ENCODE measurements around the gene C10orf71. TPM values are rescaled to one million over a fixed set of nuclear protein-coding genes. Genes with fewer than 3 reads are reported as not detected.

C10orf71 gene
- total RNA-seq, 2 experiments from 2014 or later, result not detected

GRCh38 chr10:49303711-49304110 is 4.7 kb downstream of the C10orf71 start:
- CTCF ChIA-PET, result no interaction called here
- no peak overlapping the region for H3K27ac Mint-ChIP-seq
- H3K36me3 Mint-ChIP-seq, result no peaks in the 10 kb centered on the region
- peaks cover 9% of the 10 kb centered on the region for H3K4me1 Mint-ChIP-seq
- ATAC-seq, result no peak
- no peaks in the 10 kb centered on the region for H3K9me3 Mint-ChIP-seq (ENCODE audit: low read depth)
- DNase-seq, result no peak
- peaks cover 30% of the 10 kb centered on the region for H3K27me3 Mint-ChIP-seq
- H3K4me3 Mint-ChIP-seq, result no peak overlapping the region

GRCh38 chr10:49304137-49304536 is 5.2 kb downstream of the C10orf71 start:
- Mint-ChIP-seq H3K27ac (no peak overlapping the region), H3K36me3 (no peaks in the 10 kb centered on the region), H3K4me3 (no peak overlapping the region), H3K9me3 (ENCODE audit: low read depth) (no peaks in the 10 kb centered on the region), H3K4me1 (peaks cover 13% of the 10 kb centered on the region), H3K27me3 (peaks cover 26% of the 10 kb centered on the region)
- DNase-seq (no peak), ATAC-seq (no peak)
- CTCF ChIA-PET, result no interaction called here

- H3K27me3 Mint-ChIP-seq, result peaks cover 28% of the 10 kb centered on the region
- no peak for ATAC-seq
- DNase-seq, result no peak
- CTCF ChIA-PET, result no interaction called here
- H3K9me3 Mint-ChIP-seq (ENCODE audit: low read depth), result peaks cover 2% of the 10 kb centered on the region
- no peak overlapping the region for H3K27ac Mint-ChIP-seq
- peaks cover 35% of the 10 kb centered on the region for H3K4me1 Mint-ChIP-seq
- no peak overlapping the region for H3K4me3 Mint-ChIP-seq
- peaks cover 1% of the 10 kb centered on the region for H3K36me3 Mint-ChIP-seq
Observed at GRCh38 chr10:49307921-49308320, 9.0 kb downstream of the C10orf71 start.

GRCh38 chr10:49308881-49309280 is 9.9 kb downstream of the C10orf71 start:
- Mint-ChIP-seq H3K27ac (no peak overlapping the region), H3K36me3 (peaks cover 1% of the 10 kb centered on the region), H3K4me1 (peaks cover 35% of the 10 kb centered on the region), H3K4me3 (no peak overlapping the region), H3K27me3 (peaks cover 32% of the 10 kb centered on the region), H3K9me3 (ENCODE audit: low read depth) (peaks cover 2% of the 10 kb centered on the region)
- DNase-seq (no peak), ATAC-seq (no peak)
- CTCF ChIA-PET, result no interaction called here

- peak; percentile 82 for DNase-seq
- H3K4me3 Mint-ChIP-seq, result peak overlapping the region; percentile 17
- peaks cover 35% of the 10 kb centered on the region for H3K4me1 Mint-ChIP-seq
Observed at GRCh38 chr10:49309691-49310411, 10.9 kb downstream of the C10orf71 start.

GRCh38 chr10:49310460-49310859 is 11.5 kb downstream of the C10orf71 start:
- CTCF ChIA-PET, result interaction anchor here (0.5 kb wide), 1 partner anchor 695 kb away, joined by 4 read pairs; no protein-coding TSS in a partner anchor
- H3K36me3 Mint-ChIP-seq, result peaks cover 1% of the 10 kb centered on the region
- peaks cover 2% of the 10 kb centered on the region for H3K9me3 Mint-ChIP-seq (ENCODE audit: low read depth)
- peaks cover 35% of the 10 kb centered on the region for H3K4me1 Mint-ChIP-seq
- H3K27me3 Mint-ChIP-seq, result peaks cover 27% of the 10 kb centered on the region
- peak overlapping the region; percentile 7 for H3K4me3 Mint-ChIP-seq
- DNase-seq, result peak; percentile 63
- peak overlapping the region; percentile 81 for H3K27ac Mint-ChIP-seq
- ATAC-seq, result peak; percentile 76

More at GRCh38 chr10:49309691-49310411, 10.9 kb downstream of the C10orf71 start:
- Mint-ChIP-seq H3K9me3 (ENCODE audit: low read depth) (peaks cover 2% of the 10 kb centered on the region), H3K27ac (peak overlapping the region; percentile 81), H3K27me3 (peaks cover 28% of the 10 kb centered on the region), H3K36me3 (peaks cover 1% of the 10 kb centered on the region)
- CTCF ChIA-PET, result no interaction called here
- peak; percentile 87 for ATAC-seq

- Mint-ChIP-seq H3K27ac (no peak overlapping the region), H3K4me3 (no peak overlapping the region), H3K27me3 (peaks cover 25% of the 10 kb centered on the region), H3K9me3 (ENCODE audit: low read depth) (peaks cover 2% of the 10 kb centered on the region), H3K4me1 (peaks cover 35% of the 10 kb centered on the region), H3K36me3 (peaks cover 1% of the 10 kb centered on the region)
- DNase-seq, result no peak
- CTCF ChIA-PET, result interaction anchor here (0.5 kb wide), 1 partner anchor 696 kb away, joined by 4 read pairs; no protein-coding TSS in a partner anchor
- no peak for ATAC-seq
Observed at GRCh38 chr10:49310901-49311554, 12.1 kb downstream of the C10orf71 start.

- H3K9me3 Mint-ChIP-seq (ENCODE audit: low read depth), result peaks cover 2% of the 10 kb centered on the region
- ATAC-seq (no peak), DNase-seq (no peak)
- peaks cover 21% of the 10 kb centered on the region for H3K27me3 Mint-ChIP-seq
- H3K27ac Mint-ChIP-seq, result no peak overlapping the region
- CTCF ChIA-PET, result no interaction called here
- H3K4me1 Mint-ChIP-seq, result peaks cover 35% of the 10 kb centered on the region
- no peak overlapping the region for H3K4me3 Mint-ChIP-seq
- peaks cover 1% of the 10 kb centered on the region for H3K36me3 Mint-ChIP-seq
Observed at GRCh38 chr10:49311555-49312236, 12.7 kb downstream of the C10orf71 start.

- peaks cover 35% of the 10 kb centered on the region for H3K4me1 Mint-ChIP-seq
- no peak overlapping the region for H3K4me3 Mint-ChIP-seq
- DNase-seq (no peak), ATAC-seq (no peak)
- H3K36me3 Mint-ChIP-seq, result peaks cover 1% of the 10 kb centered on the region
- H3K27ac Mint-ChIP-seq, result no peak overlapping the region
- peaks cover 21% of the 10 kb centered on the region for H3K27me3 Mint-ChIP-seq
- CTCF ChIA-PET, result no interaction called here
- H3K9me3 Mint-ChIP-seq (ENCODE audit: low read depth), result peaks cover 2% of the 10 kb centered on the region
Observed at GRCh38 chr10:49312246-49312869, 13.4 kb downstream of the C10orf71 start.

GRCh38 chr10:49313501-49314070 is 14.6 kb downstream of the C10orf71 start:
- peaks cover 1% of the 10 kb centered on the region for H3K36me3 Mint-ChIP-seq
- no peak overlapping the region for H3K4me3 Mint-ChIP-seq
- ATAC-seq (no peak), DNase-seq (no peak)
- CTCF ChIA-PET, result no interaction called here
- peaks cover 2% of the 10 kb centered on the region for H3K9me3 Mint-ChIP-seq (ENCODE audit: low read depth)
- H3K4me1 Mint-ChIP-seq, result peaks cover 33% of the 10 kb centered on the region
- H3K27me3 Mint-ChIP-seq, result peaks cover 21% of the 10 kb centered on the region
- no peak overlapping the region for H3K27ac Mint-ChIP-seq

- H3K4me3 Mint-ChIP-seq, result no peak overlapping the region
- DNase-seq (no peak), ATAC-seq (no peak)
- H3K27ac Mint-ChIP-seq, result no peak overlapping the region
- H3K4me1 Mint-ChIP-seq, result peaks cover 22% of the 10 kb centered on the region
- CTCF ChIA-PET, result interaction anchor here (1.4 kb wide), 1 partner anchor 32 kb away, joined by 4 read pairs; no protein-coding TSS in a partner anchor
- peaks cover 1% of the 10 kb centered on the region for H3K36me3 Mint-ChIP-seq
- peaks cover 2% of the 10 kb centered on the region for H3K9me3 Mint-ChIP-seq (ENCODE audit: low read depth)
- peaks cover 23% of the 10 kb centered on the region for H3K27me3 Mint-ChIP-seq
Observed at GRCh38 chr10:49314806-49315205, 15.8 kb downstream of the C10orf71 start.

- Mint-ChIP-seq H3K4me3 (no peak overlapping the region), H3K27ac (no peak overlapping the region), H3K9me3 (ENCODE audit: low read depth) (no peaks in the 10 kb centered on the region), H3K27me3 (peaks cover 17% of the 10 kb centered on the region), H3K4me1 (peaks cover 7% of the 10 kb centered on the region), H3K36me3 (no peaks in the 10 kb centered on the region)
- ATAC-seq, result no peak
- CTCF ChIA-PET, result no interaction called here
- no peak for DNase-seq
Observed at GRCh38 chr10:49318028-49318427, 19.1 kb downstream of the C10orf71 start.

- Mint-ChIP-seq H3K9me3 (ENCODE audit: low read depth) (no peaks in the 10 kb centered on the region), H3K27ac (no peak overlapping the region), H3K4me3 (no peak overlapping the region), H3K27me3 (peaks cover 10% of the 10 kb centered on the region), H3K4me1 (peaks cover 7% of the 10 kb centered on the region), H3K36me3 (no peaks in the 10 kb centered on the region)
- no peak for ATAC-seq
- CTCF ChIA-PET, result no interaction called here
- no peak for DNase-seq
Observed at GRCh38 chr10:49318755-49319154, 19.8 kb downstream of the C10orf71 start.
